PC-3 (cell line): ENCODE measurements around the gene MEF2B. TPM values are rescaled to one million over a fixed set of nuclear protein-coding genes. Genes with fewer than 3 reads are reported as not detected.

Experiments
- ATAC-seq: fragments of 200-7000 bp; cut with Tn5 transposase; 2 replicates; pipeline ENCODE4 v1.9.1; 2020; ENCODE audit warnings: mild to moderate bottlenecking, moderate library complexity
- BruUV-seq: library from RNA; stranded (reverse); fragments of 400-500 nt; replicated peaks from 2 replicates; lab custom pipeline; 2021; lab: Mats Ljungman, UMichigan
- CTCF ChIA-PET: fragments of 300-600 bp; sonication (Branson Sonifier 250); formaldehyde crosslinking; loops from one replicate; lab custom pipeline; 2022; ENCODE audit warnings: antibody characterized with exemption; lab: Charles Lee
- POLR2A ChIA-PET: fragments of 300-600 bp; sonication (Branson Sonifier 250); formaldehyde crosslinking; loops from one replicate; lab custom pipeline; 2022; ENCODE audit warnings: antibody characterized with exemption; ENCODE audit not compliant: unreplicated experiment; lab: Charles Lee
- DNase-seq: peaks from one replicate; pipeline ENCODE4 v3.0.0-alpha.2; 2015
- H2AFZ ChIP-seq: fragments of 300-600 bp; sonication (generic); 2 replicates; pipeline ENCODE4 v1.6.0; 2016; ENCODE audit warnings: antibody characterized with exemption, low read length
- H3F3A ChIP-seq: fragments of 300-600 bp; sonication (generic); one replicate; pipeline ENCODE4 v1.6.0; 2017; ENCODE audit warnings: antibody characterized with exemption, low read length, control low read depth, mild to moderate bottlenecking; ENCODE audit not compliant: unreplicated experiment
- H3K27ac ChIP-seq: fragments of 300-600 bp; sonication (generic); 2 replicates; pipeline ENCODE4 v1.5.1; 2016; ENCODE audit warnings: mild to moderate bottlenecking, low read length
- H3K27me3 ChIP-seq: fragments of 300-600 bp; sonication (generic); 2 replicates; pipeline ENCODE4 v1.6.1; 2016; ENCODE audit warnings: low read length, mixed read lengths
- H3K36me3 ChIP-seq: fragments of 300-600 bp; sonication (generic); 2 replicates; pipeline ENCODE4 v1.6.1; 2016; ENCODE audit warnings: low read depth, mixed run types, low read length, mixed read lengths
- H3K4me1 ChIP-seq: fragments of 300-600 bp; sonication (generic); 2 replicates; pipeline ENCODE4 v1.5.1; 2016; ENCODE audit warnings: low read length; ENCODE audit not compliant: insufficient read depth
- H3K4me2 ChIP-seq: fragments of 300-600 bp; sonication (generic); 2 replicates; pipeline ENCODE4 v1.6.0; 2016; ENCODE audit warnings: low read length
- H3K4me3 ChIP-seq: fragments of 300-600 bp; sonication (generic); 2 replicates; pipeline ENCODE4 v1.5.1; 2016; ENCODE audit warnings: mild to moderate bottlenecking, low read length, mixed read lengths
- H3K79me2 ChIP-seq: fragments of 300-600 bp; sonication (generic); 2 replicates; pipeline ENCODE4 v1.6.1; 2017; ENCODE audit warnings: low read length, mixed read lengths
- H3K9ac ChIP-seq: fragments of 300-600 bp; sonication (generic); 2 replicates; pipeline ENCODE4 v1.6.0; 2016; ENCODE audit warnings: mild to moderate bottlenecking, low read length
- H3K9me2 ChIP-seq: fragments of 300-600 bp; sonication (generic); replicated peaks from 2 replicates; pipeline ENCODE4 v1.6.1; 2016; ENCODE audit warnings: mixed run types, low read length, mixed read lengths
- H3K9me3 ChIP-seq: fragments of 300-600 bp; sonication (generic); 2 replicates; pipeline ENCODE4 v1.6.1; 2016; ENCODE audit warnings: low read length, mixed read lengths
- H4K20me1 ChIP-seq: fragments of 300-600 bp; sonication (generic); 2 replicates; pipeline ENCODE4 v1.6.1; 2016; ENCODE audit warnings: low read length, mixed read lengths
- CTCF ChIP-seq: fragments of 300-600 bp; sonication (generic); conservative IDR thresholded peaks from 2 replicates; pipeline ENCODE4 v1.5.1; 2017; ENCODE audit warnings: antibody characterized with exemption, low read depth, mild to moderate bottlenecking, low read length
- EZH2 ChIP-seq: fragments of 300-600 bp; sonication (generic); IDR thresholded peaks from one replicate; pipeline ENCODE4 v1.6.1; 2017; ENCODE audit warnings: antibody characterized with exemption, mild to moderate bottlenecking, low read length; ENCODE audit not compliant: unreplicated experiment
- EZH2phosphoT487 ChIP-seq: fragments of 300-600 bp; sonication (generic); IDR thresholded peaks from 2 replicates; pipeline ENCODE4 v1.6.1; 2018; ENCODE audit warnings: mild to moderate bottlenecking, antibody characterized with exemption, low read length, borderline replicate concordance
- intact Hi-C: fragments of 100-400 bp; cut with micrococcal nuclease; formaldehyde crosslinking; loops from 2 replicates; pipeline ENCODE4 v1.9.0; 2023
- total RNA-seq: library from RNA; depleted of rRNA; stranded (reverse); fragments of >200 nt; gene quantifications from 2 replicates; pipeline ENCODE4 v1.2.3, GENCODE V29; 2014

The MEF2B gene
- total RNA-seq, 1 experiment from 2014 or later = 0.22 TPM

DNA sequence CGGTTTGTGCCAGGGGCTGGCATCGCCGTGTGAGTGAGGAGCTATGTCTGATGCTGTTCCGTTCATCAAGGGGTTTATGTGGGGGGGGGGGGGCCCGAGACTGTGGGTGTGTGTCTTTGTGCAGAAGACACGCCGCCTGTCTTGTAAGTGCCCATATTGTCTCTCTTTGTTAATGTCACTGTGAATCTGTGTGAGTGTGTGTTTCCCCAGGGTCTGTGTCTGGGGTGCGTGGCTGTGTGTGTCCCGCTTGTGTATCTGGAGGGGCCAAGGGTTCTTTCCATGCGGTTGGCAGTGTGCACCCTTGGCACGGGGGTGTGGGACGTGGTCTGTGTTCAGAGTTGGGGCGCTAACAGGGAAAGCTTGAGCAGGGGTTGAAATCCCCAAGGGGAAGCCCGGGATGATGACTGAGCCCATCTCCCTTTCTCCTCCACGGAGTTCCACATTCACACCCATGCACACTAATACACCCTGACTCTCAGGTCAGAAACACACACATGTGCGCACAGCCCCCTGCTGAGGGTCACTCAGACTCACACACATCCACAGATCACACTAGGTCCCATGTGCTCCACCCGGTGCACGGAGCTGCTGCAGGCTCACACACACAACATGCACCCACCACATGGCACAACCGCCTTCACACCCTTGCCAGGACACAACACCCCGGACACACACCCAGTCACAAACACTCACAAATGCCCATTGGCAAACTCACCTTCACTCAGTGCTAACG is 43.5 kb upstream of the MEF2B start:
- POLR2A ChIA-PET = no interaction called here
- no peak overlapping the region for H2AFZ ChIP-seq
- peaks cover 8% of the 10 kb centered on the region for H3K27me3 ChIP-seq
- H3K9ac ChIP-seq = no peak overlapping the region
- H3F3A ChIP-seq = no peaks in the 10 kb centered on the region
- H3K9me2 ChIP-seq = no peaks in the 10 kb centered on the region
- H3K9me3 ChIP-seq = no peaks in the 10 kb centered on the region
- CTCF ChIA-PET = no interaction called here
- no peaks in the 10 kb centered on the region for H3K36me3 ChIP-seq
- no peak overlapping the region for H3K4me2 ChIP-seq
- ATAC-seq = no peak
- TF ChIP-seq EZH2phosphoT487 = no peak
- TF ChIP-seq EZH2 = no peak
- TF ChIP-seq CTCF = no peak
- no peaks in the 10 kb centered on the region for H3K4me1 ChIP-seq
- H3K79me2 ChIP-seq = no peaks in the 10 kb centered on the region
- H3K4me3 ChIP-seq = no peak overlapping the region
- H4K20me1 ChIP-seq = no peaks in the 10 kb centered on the region
- BruUV-seq = no TSS peak
- no peak overlapping the region for H3K27ac ChIP-seq
- no peak for DNase-seq
- intact Hi-C loops = no loop called here

- H2AFZ ChIP-seq = no peak overlapping the region
These were observed 42.9 kb upstream of the MEF2B start for GRCh38 chr19:19212916-19213315.

More at GRCh38 chr19:19212916-19213315, 42.9 kb upstream of the MEF2B start:
- DNase-seq (no peak), ATAC-seq (no peak)
- no peak overlapping the region for H3K4me3 ChIP-seq
- POLR2A ChIA-PET = no interaction called here
- no peak overlapping the region for H3K27ac ChIP-seq
- peaks cover 8% of the 10 kb centered on the region for H3K27me3 ChIP-seq
- H3K9me3 ChIP-seq = no peaks in the 10 kb centered on the region
- no peaks in the 10 kb centered on the region for H4K20me1 ChIP-seq
- no peaks in the 10 kb centered on the region for H3K36me3 ChIP-seq
- no peak overlapping the region for H3K4me2 ChIP-seq
- CTCF ChIA-PET = no interaction called here
- H3K79me2 ChIP-seq = no peaks in the 10 kb centered on the region
- BruUV-seq = no TSS peak
- H3K9ac ChIP-seq = no peak overlapping the region
- intact Hi-C loops = no loop called here
- no peaks in the 10 kb centered on the region for H3F3A ChIP-seq
- no peak for TF ChIP-seq EZH2phosphoT487
- no peak for TF ChIP-seq EZH2
- TF ChIP-seq CTCF = no peak
- H3K4me1 ChIP-seq = no peaks in the 10 kb centered on the region
- H3K9me2 ChIP-seq = no peaks in the 10 kb centered on the region
